HL-60 (cell line): Measurements from ENCODE around the gene SELENOI.
"Not testable (repeated sequence)": the region's sequence is repeated elsewhere in the genome, so short reads cannot be mapped to it uniquely, and the experiment has no call there.

Experiments
- DNase-seq, 2 experiments: peaks; one replicate each; pipeline ENCODE4 v3.0.0-alpha.2; 2010 to 2020; ENCODE audit warnings: low read depth in 1 of 2, low spot score in 1 of 2
- H3K27ac ChIP-seq: fragments of 250-450 bp; sonication (Bioruptor Pico); replicated peaks from 2 replicates; pipeline ENCODE4 v1.5.1; 2020; ENCODE audit warnings: mild to moderate bottlenecking, moderate library complexity
- H3K27me3 ChIP-seq: fragments of 250-450 bp; sonication (Bioruptor Pico); 2 replicates; pipeline ENCODE4 v1.5.1; 2021; ENCODE audit warnings: mild to moderate bottlenecking, moderate library complexity; ENCODE audit not compliant: insufficient read depth, poor library complexity, severe bottlenecking
- H3K4me3 ChIP-seq: replicated peaks from 2 replicates; pipeline ENCODE4 v1.5.1; 2011; ENCODE audit warnings: mild to moderate bottlenecking, control low read depth, low read length; ENCODE audit not compliant: insufficient read depth
- CTCF ChIP-seq: IDR thresholded peaks from one replicate; pipeline ENCODE4 v1.5.1; 2011; ENCODE audit warnings: low read length, control low read depth, inconsistent platforms; ENCODE audit not compliant: insufficient read depth
- GABPA ChIP-seq: IDR thresholded peaks from 2 replicates; pipeline ENCODE4 v1.6.1; 2012; ENCODE audit warnings: low read depth
- POLR2AphosphoS5 ChIP-seq: IDR thresholded peaks from 2 replicates; pipeline ENCODE4 v1.6.1; 2012; ENCODE audit warnings: low read depth
- SPI1 ChIP-seq: IDR thresholded peaks from 2 replicates; pipeline ENCODE4 v1.6.1; 2012; ENCODE audit warnings: low read depth, mild to moderate bottlenecking, borderline replicate concordance
- TF ChIP-seq, protein P1 (sequence below): IDR thresholded peaks from 2 replicates; pipeline ENCODE4 v1.6.1; 2012; ENCODE audit warnings: low read depth; ENCODE audit not compliant: insufficient replicate concordance

The SELENOI gene

DNA sequence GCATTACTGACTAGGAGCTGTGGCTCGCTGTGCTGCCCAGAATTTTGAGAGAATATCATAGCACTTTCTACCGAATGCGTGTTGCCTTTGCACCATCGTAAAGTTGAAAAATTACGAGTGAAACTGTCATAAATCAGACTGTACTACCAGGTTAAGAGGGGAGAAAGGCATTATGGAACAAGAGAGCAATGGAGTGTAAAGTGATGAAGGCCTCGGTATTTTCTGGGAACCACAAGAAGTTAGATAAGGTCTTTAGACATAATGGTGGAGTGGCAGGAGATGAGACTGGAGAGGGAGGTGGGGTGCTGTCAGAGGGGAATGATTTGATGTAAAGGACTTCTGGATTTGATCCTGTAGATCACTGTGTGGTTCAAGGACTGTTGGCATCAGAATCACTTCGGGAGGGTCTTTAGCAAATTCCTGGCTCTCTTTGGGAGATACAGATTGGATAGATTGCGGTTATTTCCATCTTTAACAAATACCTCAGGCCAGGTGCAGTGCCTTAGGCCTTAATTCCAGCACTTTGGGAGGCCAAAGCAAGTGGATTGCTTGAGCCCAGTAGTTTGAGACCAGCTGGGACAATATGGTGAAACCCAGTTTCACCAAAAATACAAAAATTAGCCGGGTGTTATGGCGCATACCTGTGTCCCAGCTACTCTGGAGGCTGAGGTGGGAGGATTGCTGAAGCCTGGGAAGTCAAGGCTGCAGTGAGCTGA is 5.6 kb downstream of the SELENOI start:
- no peak overlapping the region for H3K27ac ChIP-seq

DNA sequence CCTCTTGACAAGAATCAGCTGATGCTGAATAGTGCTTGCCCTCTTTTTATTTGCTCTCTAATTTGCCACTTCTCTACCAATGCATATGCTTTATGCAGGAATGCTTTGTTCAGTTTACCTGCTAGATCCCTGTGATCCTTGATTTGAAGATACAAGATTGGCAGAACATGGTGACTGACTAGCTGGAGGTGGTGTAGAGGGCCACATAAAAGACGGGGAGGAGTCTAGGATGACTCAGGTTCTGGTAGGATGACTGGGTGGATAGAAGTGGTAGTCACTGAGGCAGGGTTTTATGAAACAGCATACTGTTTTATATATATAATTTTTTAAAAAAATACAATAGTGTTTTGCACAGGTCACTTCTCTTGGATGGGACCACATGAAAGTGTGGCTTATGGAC is 6.9 kb downstream of the SELENOI start:
- no peak for DNase-seq
- Histone ChIP-seq H3K27me3 (no peaks in the 10 kb centered on the region), H3K27ac (no peak overlapping the region), H3K4me3 (no peak overlapping the region)
- TF ChIP-seq CTCF (no peak), POLR2AphosphoS5 (no peak), SPI1 (no peak), GABPA (no peak)
- TF ChIP-seq, protein P1, sequence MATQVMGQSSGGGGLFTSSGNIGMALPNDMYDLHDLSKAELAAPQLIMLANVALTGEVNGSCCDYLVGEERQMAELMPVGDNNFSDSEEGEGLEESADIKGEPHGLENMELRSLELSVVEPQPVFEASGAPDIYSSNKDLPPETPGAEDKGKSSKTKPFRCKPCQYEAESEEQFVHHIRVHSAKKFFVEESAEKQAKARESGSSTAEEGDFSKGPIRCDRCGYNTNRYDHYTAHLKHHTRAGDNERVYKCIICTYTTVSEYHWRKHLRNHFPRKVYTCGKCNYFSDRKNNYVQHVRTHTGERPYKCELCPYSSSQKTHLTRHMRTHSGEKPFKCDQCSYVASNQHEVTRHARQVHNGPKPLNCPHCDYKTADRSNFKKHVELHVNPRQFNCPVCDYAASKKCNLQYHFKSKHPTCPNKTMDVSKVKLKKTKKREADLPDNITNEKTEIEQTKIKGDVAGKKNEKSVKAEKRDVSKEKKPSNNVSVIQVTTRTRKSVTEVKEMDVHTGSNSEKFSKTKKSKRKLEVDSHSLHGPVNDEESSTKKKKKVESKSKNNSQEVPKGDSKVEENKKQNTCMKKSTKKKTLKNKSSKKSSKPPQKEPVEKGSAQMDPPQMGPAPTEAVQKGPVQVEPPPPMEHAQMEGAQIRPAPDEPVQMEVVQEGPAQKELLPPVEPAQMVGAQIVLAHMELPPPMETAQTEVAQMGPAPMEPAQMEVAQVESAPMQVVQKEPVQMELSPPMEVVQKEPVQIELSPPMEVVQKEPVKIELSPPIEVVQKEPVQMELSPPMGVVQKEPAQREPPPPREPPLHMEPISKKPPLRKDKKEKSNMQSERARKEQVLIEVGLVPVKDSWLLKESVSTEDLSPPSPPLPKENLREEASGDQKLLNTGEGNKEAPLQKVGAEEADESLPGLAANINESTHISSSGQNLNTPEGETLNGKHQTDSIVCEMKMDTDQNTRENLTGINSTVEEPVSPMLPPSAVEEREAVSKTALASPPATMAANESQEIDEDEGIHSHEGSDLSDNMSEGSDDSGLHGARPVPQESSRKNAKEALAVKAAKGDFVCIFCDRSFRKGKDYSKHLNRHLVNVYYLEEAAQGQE: no peak

More for the DNA sequence above, 5.6 kb downstream of the SELENOI start:
- Histone ChIP-seq H3K27me3 (no peaks in the 10 kb centered on the region), H3K4me3 (no peak overlapping the region)
- TF ChIP-seq POLR2AphosphoS5 (no peak), SPI1 (no peak), GABPA (no peak), CTCF (no peak)
- TF ChIP-seq, protein P1: no peak
- no peak for DNase-seq

- not testable (repeated sequence) for H3K4me3 ChIP-seq, DNase-seq, H3K27ac ChIP-seq, H3K27me3 ChIP-seq
Measured at GRCh38 chr2:26354469-26354868, 8.5 kb downstream of the SELENOI start.

- no peak overlapping the region for H3K27ac ChIP-seq
- DNase-seq: no peak
- H3K27me3 ChIP-seq: no peaks in the 10 kb centered on the region
- H3K4me3 ChIP-seq: no peak overlapping the region
- TF ChIP-seq POLR2AphosphoS5 (no peak), GABPA (no peak), SPI1 (no peak), CTCF (no peak)
- TF ChIP-seq, protein P1: no peak
Measured at GRCh38 chr2:26355038-26355995, 9.4 kb downstream of the SELENOI start.
